Measurements from ENCODE around the gene IFNL2.

Gene IFNL2

DNA sequence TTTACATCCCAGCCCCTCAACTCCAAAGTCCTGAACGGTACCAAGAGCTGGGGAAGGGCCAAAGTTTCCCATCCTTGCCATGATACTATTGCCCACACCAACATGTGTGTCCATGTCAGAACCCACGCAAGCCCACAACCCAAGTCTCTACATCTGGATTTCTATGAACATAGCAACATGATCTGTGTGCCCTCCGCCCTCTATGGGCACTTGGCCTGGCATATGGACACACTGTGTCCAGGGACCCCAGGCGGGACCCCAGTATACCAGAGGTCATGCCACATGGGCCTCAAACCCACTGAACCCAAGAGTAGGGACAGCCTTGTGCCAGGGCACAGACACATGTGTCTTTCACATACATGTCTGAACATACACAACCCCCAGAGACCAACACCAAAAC lies 50.5 kb downstream of the IFNL2 start:
- DNase-seq (ENCODE audit: low read depth): no peak

- DNase-seq (ENCODE audit: low read depth): no peak
Measured at GRCh38 chr19:39319098-39319891, 51.1 kb downstream of the IFNL2 start.
